NCI-H2227 (cell line): ENCODE data around the gene GM2A.
"Not testable (repeated sequence)": the region's sequence is repeated elsewhere in the genome, so short reads cannot be mapped to it uniquely, and the experiment has no call there.

ENCODE experiments used
- DNase-seq: peaks from one replicate; lab custom pipeline; 2025; ENCODE audit not compliant: unreplicated experiment; lab: John Stamatoyannopoulos, UW

The GM2A gene

DNA sequence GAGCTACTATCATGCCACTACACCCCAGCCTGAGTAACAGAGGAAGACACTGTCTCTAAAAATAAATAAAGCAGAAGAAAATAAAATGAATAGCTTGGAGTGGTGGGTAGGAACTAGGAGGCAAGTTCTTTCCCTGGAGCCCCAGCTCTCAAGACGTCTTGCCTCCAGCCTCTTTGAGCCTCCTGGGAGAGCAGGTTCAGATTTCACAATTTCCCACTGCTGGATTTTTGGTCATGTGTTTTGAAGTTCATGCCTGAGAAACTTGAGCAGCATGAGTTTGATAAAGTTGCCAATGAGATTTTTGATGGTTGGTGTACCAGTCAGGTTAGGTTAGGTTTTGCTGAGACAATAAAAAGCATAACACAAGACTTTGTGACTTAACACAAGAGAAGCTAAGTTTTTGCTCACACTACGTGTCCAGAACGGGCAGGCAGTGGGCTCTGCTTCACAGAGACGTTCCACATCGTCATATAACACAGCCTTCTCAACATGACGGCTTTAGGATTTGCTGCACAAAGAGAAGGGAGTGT, 25.0 kb upstream of the GM2A start:
- no peak for DNase-seq

DNA sequence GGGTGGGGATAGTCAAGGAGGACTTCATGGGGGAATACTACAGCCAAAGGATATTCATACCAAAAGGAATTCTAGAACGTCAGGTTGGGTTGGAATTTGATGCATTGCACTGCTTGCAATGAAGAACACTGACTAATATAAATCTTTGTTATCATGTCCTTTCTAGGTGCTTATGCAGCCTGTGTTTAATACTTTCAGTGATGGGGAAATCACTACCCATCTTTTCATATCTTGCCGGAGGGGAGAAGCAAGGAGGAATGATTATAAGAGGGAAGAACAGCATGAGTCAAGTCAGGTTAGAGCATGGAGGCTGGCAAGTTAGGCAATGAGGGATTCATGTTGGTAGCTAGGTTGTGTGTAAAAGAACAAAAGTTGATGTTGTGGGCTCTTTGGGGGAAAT, 24.0 kb upstream of the GM2A start:
- DNase-seq, result no peak

DNA sequence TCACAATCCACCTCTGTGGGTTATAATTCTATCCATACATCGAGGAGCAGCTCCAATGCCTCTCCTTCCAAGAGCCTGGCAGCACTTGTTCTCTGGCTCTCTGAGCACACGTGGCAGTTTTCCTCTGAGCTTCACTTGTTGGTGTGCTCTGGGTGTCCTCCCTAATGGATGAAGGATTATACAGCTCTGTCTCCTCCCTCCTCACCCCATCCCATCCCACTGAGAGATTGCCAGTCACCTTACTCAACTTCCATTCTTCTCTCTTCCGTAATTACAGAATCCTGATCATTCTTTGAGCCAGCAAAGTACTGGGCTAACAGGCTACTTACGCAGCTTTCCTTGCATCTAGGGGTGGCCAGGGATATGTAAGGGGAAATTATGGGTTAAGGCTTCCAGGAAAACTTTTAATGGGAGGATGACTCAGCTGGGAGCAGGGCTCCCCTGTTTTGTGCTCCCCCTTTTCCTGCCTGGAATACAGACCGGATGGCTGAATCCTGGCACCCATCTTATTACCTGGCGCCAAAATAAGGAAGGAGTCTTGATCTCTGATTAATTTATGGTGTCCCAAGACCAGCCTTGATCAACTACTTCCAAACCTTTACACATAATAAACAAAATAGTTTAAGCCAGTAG, 22.8 kb upstream of the GM2A start:
- DNase-seq, result no peak

DNA sequence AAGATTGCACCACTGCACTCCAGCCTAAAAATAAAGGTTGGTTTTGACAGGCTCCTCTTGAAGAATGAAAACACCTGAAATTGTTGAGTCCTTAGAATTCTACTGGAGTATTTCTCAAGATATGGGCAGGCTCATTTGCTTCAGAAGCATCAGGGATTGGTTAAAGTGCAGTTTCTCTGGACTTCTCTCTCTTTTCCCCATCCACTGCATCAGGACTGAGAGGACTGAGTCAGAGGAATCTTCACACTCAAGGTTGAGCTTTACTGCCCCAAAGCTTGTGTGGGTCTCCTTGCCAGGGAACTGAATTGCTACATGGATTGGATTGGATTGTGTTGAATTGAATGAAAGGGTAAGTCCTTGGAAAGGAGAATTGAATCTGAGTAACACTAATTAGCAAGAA, 21.6 kb upstream of the GM2A start:
- DNase-seq, result no peak

DNA sequence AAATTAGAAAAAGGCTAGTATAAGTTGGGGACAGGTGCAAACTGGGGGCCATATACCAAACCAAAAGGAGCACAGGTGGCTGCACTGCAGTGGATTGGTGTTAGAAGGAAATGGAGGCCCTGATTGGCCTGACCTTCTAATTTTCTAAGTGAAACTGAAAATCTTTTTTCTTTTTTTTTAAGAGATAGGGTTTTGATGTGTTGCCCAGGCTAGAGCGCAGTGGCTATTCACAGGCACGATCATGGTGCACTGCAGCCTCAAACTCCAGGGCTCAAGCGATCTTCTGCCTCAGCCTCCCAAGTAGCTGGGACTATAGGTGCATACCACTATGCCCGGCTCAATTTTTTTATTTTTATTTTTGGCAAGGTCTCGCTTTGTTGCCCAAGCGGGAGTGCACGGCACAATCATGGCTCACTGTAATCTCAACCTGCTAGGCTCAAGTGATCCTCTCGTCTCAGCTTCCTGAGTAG, 19.3 kb upstream of the GM2A start:
- DNase-seq, result no peak

DNA sequence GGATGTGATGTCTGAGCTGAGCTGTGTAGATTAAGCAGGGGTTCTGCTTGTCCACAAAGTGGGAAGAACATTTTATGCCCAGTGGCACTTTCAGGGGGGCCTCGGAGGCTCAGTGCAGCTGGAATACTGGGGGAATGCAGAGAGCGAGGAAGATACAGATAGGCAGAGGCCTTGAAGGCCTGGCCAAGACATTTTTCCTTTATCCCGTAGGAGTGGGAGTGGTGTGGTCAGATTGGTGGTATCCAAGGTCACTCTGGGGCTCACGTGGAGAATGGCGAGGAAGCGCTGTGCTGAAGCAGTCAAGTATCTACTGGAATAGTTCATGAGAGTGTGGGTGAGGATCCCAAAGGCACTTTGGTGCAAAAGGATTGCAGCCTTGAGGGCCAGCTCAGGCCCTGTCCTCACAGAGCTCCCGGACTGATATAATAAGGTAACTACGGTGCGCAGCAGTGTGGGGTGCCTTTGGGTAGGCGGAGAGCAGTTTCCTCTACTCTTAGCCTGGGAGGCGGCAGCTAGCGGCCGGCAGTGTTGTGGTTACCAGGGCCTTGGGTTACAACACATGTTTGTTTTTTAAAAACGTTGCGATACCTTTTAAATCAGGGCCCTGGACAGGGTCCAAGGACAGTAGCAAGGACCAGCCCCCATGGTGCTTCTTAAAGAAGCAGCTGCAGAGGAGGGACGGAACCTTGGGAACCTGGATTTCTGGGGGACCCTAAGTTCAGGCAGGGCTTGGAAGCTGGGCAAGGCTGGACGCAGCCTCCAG, 18.3 kb upstream of the GM2A start:
- DNase-seq, result no peak

DNA sequence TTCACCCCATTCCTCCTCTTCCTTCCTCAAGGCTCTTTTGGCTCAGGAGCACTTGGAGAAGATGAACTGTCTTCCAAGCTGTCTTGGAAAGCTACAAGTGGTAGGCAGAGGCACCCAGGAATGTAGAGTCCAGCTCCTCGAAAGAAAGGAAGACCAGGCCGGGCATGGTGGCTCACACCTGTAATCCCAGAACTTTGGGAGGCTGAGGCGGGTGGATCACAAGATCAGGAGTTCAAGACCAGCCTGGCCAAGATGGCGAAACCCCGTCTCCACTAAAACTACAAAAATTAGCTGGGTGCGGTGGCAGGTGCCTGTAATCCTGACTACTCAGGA, 17.8 kb upstream of the GM2A start:
- DNase-seq, result not testable (repeated sequence)

DNA sequence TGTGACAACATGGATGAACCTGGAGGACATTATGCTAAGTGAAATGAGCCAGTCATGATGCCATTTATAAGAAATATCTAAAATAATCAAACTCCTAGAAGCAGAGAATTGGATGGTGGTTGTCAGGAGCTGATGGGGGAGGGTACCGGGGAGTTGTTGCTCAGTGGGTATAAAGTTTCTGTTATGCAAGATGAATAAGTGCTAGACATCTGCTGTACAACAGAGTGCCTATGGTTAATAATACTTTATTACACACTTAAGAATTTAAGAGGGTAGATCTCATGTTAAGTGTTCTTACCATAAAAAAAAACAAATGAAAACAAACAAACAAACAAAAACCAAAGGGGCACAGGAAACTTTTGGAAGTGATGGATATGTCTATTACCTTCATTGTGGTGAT, 16.1 kb upstream of the GM2A start:
- no peak for DNase-seq

DNA sequence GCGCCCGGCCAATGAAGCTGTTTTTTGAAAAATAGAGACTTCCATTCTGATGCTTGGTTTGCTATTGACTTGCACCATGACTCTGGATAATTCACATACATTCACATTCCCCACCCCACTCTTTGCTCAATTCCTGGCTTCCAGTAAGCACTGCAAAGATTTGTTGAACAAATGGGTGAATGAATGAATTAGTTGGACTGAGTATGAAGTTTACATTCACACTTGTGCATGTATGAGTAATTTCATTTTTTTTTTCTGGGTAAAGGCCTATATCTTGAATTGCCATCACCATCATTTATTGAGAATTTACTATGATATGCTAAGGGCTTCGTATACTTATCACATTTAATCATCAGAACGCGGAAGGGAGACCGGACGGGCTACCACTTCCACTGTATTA, 15.3 kb upstream of the GM2A start:
- DNase-seq, result no peak

DNA sequence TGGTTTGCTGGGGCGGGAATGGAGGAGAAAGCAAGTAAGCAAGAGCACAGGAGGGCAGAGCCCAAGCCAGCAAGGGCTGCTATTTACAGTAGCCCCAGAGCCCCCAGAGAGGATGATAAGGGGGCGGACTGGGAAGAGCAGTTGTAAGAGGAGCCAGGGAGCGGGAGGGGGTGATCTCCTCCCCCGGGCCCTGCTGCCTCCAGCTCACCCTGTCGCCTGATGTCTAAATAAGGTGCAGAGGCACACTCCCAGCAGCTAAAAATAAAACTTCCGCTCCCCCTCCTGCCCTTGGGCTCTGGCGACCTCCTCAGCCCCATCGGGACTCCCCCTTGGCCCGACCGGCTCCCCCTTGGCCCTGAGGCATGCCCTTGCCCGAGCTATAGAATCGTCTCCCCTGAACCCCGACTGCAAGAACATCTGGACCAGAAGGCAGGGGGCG, 14.7 kb upstream of the GM2A start:
- no peak for DNase-seq

DNA sequence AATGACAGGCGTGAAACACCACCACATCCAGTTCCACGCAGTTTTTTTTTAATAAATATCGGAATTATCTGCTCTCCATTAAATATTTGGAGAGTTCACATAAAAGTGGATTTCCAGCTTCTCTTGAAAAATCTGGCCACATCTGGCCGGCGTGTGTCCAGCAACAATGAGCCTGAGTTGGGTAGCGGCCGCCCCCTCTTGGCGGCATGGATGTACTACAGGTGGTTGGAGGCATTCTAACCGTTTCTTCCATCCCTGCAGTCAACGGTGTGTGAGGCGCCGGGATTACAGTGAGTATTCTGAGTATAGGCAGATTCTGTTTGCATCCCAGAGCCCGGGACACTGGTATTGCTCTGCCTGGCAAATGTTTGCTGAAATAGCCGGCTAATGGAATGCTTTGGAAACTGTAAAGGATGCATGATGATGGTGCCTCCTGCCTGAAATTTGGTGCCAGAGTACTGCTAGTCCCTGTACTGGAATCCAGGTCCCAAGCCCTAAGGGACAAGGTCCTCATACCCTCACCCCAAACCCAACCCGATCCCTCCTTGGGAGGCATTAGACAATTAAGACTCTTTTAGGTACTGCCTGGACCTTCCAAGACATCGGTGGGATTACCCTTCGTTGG, 13.6 kb upstream of the GM2A start:
- peak; percentile 61 for DNase-seq

DNA sequence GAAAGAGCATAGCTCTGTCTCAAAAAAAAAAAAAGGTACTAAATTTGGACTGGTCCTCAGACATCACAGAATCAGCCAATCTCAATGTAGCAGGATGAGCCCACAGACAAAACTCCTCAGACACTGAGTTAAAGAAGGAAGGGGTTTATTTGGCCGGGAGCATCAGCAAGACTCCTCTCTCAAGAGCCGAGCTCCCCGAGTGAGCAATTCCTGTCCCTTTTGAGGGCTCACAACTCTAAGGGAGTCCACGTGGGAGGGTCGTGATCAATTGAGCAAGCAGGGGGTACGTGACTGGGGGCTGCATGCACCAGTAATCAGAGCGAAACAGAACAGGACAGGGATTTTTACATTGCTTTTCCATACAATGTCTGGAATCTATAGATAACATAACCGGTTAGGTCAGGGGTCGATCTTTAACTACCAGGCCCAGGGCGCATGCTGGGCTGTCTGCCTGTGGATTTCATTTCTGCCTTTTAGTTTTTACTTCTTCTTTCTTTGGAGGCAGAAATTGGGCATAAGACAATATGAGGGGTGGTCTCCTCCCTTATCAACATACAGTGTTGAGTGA, 12.6 kb upstream of the GM2A start:
- DNase-seq, result not testable (repeated sequence)

DNA sequence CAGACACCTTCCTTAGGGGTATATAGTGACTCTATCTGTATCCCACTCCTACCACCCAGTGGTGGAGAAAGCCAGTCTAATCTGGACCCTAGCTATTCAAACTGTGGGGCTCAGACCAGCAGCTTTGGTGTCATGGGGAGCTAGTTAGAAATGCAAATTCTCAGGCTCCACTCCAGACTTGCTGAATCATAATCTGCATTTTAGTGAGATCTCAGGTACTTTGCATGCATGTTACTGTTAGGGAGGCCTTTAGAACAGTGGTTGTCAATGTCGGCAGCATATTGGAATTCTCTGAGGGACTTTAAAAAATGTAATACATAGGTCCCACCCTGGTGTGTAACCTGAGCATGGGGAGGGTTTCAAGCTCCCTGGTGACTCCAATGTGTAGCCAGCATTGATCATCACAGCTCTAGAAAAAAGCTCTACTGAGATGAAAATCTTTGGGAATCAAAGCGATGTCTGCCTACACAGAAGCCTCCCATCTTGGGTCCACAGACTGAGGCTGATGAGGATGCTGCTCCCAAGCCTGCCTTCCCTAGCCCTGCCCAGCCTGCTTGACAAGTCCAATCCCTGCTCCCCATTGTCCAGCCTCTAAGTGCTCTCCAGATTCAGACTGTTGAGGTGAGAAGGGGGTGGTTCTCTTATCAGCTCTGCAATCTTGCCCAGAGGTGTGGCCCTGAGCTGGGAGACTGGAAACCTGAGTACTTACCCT, 11.9 kb upstream of the GM2A start:
- DNase-seq, result no peak

DNA sequence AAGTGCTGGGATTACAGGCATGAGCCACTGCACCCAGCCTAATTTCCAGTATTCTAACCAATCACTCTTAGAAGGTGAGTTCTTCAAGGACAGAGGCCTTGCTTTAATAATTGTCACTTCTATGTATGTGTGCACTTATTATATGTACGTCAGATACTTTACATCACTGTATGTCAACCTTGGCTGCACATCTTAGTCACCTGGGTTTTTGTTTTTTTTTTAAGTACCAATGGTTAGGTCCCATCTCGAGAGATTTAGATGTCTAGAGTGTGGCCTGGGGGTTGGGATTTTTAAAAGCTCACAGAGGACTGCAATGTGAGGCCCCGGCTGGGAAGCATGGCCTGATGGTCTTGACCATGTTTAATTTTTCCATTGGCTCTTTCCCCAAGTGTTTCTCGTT, 9.9 kb upstream of the GM2A start:
- DNase-seq, result no peak

DNA sequence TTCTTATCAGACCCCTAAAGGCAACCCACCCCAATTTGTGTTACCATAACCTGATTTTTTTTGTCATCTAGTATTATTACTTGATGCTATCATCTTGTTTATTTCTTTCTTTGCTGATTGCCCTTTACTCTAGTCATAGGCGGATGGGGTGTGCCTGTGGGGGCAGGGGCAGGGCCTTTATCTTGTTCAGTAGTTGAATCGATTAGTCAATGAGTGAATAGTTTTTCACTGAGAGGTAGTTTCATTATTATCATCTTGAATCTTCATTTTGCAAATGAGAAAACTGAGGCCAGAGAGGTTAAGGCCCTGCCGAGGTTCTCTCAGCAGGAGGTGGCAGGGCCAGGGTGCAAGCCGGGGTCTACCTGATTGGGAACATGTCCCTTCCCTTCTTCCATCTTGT, 9.4 kb upstream of the GM2A start:
- DNase-seq, result no peak

DNA sequence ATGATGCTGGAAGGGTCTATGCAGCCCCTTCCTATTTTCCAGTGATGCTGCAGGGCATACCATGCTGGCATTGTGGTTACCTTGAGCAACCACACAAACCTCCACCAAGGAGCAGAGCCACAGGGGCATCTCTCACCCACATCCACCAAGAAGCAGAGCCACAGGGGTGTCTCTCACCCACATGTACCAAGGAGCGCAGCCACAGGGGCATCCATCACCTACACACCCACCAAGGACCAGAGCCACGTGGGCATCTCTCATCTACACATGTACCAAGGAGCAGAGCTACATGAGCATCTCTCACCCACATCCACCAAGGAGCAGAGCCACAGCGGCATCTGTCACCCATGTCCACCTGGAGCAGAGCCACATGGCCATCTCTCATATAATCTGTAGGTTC, 8.8 kb upstream of the GM2A start:
- DNase-seq, result no peak

DNA sequence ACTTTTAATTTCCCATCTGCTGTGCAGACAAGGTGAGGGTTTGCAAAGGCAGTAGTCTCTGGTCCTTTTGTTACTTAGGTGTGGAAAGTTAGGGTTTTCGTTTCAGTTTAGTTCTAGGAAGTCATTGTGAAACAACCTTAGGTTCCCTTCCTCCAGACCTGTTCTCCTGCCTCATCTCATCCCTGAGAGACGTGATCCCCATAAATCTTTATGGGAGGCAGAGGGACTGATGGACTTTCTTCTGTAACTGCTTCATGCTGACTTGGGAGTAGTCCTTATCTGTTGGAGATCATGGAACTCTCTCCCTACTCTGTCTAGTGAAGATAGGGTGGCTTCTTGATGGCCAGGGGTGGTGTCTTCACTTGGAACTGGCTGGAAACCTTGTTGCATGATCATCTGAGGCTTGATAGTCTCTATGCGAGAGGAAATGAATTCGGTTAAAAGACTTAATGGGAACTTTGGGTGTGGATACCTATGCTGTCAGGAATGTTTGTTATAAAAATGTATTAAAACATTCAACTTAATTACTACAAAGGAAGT, 7.2 kb upstream of the GM2A start:
- no peak for DNase-seq

DNA sequence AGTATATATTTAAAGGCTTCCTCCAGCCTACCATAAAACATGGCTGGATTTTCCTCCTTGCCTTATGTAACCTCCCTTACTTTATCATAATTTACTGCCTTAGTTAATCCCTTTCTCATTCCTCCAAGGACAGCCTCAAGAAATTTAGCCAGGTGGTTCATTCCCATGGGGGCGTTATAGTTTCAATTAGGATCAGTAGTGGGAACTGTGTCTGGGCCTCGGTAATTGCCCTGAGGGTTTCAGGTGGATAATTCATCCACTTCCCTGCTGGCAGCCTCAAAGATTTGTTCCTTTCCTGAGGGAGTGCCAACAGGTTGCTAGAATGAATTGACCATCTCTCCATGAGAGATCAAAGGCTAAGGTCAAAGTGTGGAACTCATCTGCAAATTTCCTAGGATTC, 4.3 kb upstream of the GM2A start:
- no peak for DNase-seq

DNA sequence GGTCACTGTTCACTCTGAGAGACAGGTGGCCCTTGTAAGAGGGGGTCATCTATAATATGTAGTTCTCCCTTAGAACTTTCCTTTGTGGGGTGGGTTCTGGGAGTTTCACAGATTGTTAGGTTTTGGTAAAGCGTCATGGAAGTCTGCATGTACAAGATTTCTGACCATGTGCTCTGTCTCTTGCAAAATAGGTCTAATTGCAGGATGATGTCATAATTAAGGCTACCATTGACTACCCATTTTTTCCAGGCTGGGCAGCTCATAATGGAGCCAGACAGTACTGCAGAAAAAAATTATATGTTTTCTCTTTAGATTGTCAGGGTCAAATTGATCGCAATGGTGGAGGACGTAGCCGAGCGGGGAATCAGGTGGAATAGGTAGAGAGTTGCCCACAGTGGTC, 3.7 kb upstream of the GM2A start:
- no peak for DNase-seq

DNA sequence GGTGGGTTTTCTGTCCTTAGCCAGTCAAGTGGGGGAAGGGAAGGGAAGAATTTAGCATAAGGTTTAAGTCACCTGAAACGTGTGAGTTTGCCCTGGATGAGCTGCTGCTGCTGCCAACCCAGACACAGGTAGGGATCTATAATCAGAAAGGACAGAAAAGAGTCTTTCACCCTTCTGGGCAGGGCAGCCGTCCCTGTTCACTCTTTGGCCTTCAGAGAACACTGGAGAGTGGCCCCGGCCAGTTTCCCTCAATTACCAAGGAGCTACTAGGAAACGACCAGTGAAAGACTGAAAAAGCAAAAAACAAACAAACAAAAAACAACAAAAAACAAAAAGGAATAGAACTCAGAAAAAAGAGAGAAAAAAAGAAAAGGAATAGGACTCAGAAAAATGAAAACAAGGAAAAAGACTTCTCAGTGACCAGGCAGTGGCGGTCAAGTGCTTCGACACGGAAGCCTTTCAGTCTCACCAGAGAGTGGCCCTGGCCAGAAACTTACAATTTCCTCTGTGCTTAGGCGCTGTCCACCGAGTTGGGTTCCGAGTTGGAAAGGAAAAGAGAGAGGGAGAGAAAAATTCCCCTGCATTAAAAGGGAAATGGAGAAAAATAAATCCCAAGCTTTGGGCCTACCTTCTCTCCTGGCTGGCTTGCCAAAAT, 2.5 kb upstream of the GM2A start:
- no peak for DNase-seq
